H1 (cell line): ENCODE data around the gene PLEKHM3. TPM values are rescaled to one million over a fixed set of nuclear protein-coding genes. Genes with fewer than 3 reads are reported as not detected.
A peak's percentile ranks its signal among the peaks of the same experiment; 100 is the strongest.

ENCODE experiments used
- ATF2 ChIP-seq: IDR thresholded peaks from 2 replicates; pipeline ENCODE4 v1.6.1; 2012; ENCODE audit warnings: low read length, inconsistent platforms
- BACH1 ChIP-seq: IDR thresholded peaks from 2 replicates; pipeline ENCODE4 v1.6.1; 2012; ENCODE audit warnings: low read length, improper control_type of control experiment
- BCL11A ChIP-seq, 2 experiments: IDR thresholded peaks; one replicate each; pipeline ENCODE4 v1.6.1; 2011; ENCODE audit warnings: low read depth in 2 of 2, low read length in 2 of 2, mild to moderate bottlenecking in 2 of 2
- EP300 ChIP-seq, 2 experiments: IDR thresholded peaks; 1 replicate in 1 of 2; 2 replicates in 1 of 2; pipeline ENCODE4 v1.6.1; 2011 to 2012; ENCODE audit warnings: low read depth in 2 of 2, low read length in 2 of 2, mild to moderate bottlenecking in 2 of 2, borderline replicate concordance in 1 of 2, inconsistent platforms in 1 of 2, moderate library complexity in 1 of 2
- HDAC6 ChIP-seq: IDR thresholded peaks from one replicate; pipeline ENCODE4 v1.7.1; 2012; ENCODE audit warnings: low read depth, mild to moderate bottlenecking, inconsistent platforms, low read length, moderate library complexity
- KDM4A ChIP-seq: IDR thresholded peaks from one replicate; pipeline ENCODE4 v1.7.1; 2012; ENCODE audit warnings: low read depth, mild to moderate bottlenecking, moderate library complexity, low read length, inconsistent platforms; ENCODE audit not compliant: severe bottlenecking
- NANOG ChIP-seq: IDR thresholded peaks from 2 replicates; pipeline ENCODE4 v1.6.1; 2011; ENCODE audit warnings: low read length, low read depth, mild to moderate bottlenecking, inconsistent platforms; ENCODE audit not compliant: insufficient read depth, poor library complexity, severe bottlenecking
- NRF1 ChIP-seq: IDR thresholded peaks from 2 replicates; pipeline ENCODE4 v1.6.1; 2011; ENCODE audit warnings: mild to moderate bottlenecking, low read depth, low read length, improper control_type of control experiment
- SP4 ChIP-seq: IDR thresholded peaks from 2 replicates; pipeline ENCODE4 v1.6.1; 2012; ENCODE audit warnings: low read length, inconsistent platforms
- TAF1 ChIP-seq: IDR thresholded peaks from 2 replicates; pipeline ENCODE4 v1.6.1; 2011; ENCODE audit warnings: mild to moderate bottlenecking, low read depth, low read length
- TEAD4 ChIP-seq: IDR thresholded peaks from 2 replicates; pipeline ENCODE4 v1.6.1; 2012; ENCODE audit warnings: low read depth, low read length, inconsistent platforms, mixed read lengths
- polyA plus RNA-seq, 7 experiments: library from polyadenylated mRNA; depleted of rRNA in 3 of 7; stranded (reverse) in 5 of 7; unstranded in 2 of 7; fragments of >200 nt in 5 of 7; fragments of 200-250 nt in 2 of 7; gene quantifications; 1 replicate in 5 of 7; 2 replicates in 1 of 7; 4 replicates in 1 of 7; pipeline versions ENCODE4 v1.2.1 to v1.2.3, GENCODE V29; 2011 to 2013; ENCODE audit warnings: missing spikeins in 2 of 7, mixed read lengths in 2 of 7
- total RNA-seq: library from RNA; stranded (reverse); fragmentation: NEBNext Ultra II Directional; extraction: Animal tissue kit (Norgen Biotek cat#: 25700); gene quantifications from 2 replicates; pipeline ENCODE4 v1.2.1, GENCODE V29; 2021

The PLEKHM3 gene
- total and polyA plus RNA-seq, 2 of the 8 experiments (the other 6 are each of a cell fraction or from before 2014, with no cell fraction given): 2.3 to 5.8 TPM

- TF ChIP-seq BCL11A (IDR thresholded peaks at IDR 0.05; ENCODE audit: low read depth in 2 of 2, low read length in 2 of 2) (peak; percentile 89 to 95), SP4 (no peak), NRF1 (no peak), TAF1 (peak; percentile 11; the same call in 1 of the 2 replicates), BACH1 (no peak), NANOG (peak; percentile 91), ATF2 (no peak), EP300 (IDR thresholded peaks at IDR 0.05; ENCODE audit: borderline replicate concordance in 1 of 2, low read depth in 2 of 2, low read length in 2 of 2) (0 out of 3 replicates have a peak, but pooled peaks of 1 of the 2 experiments have one; percentile 51), KDM4A (no peak), HDAC6 (no peak), TEAD4 (peak; percentile 87)
Measured at GRCh38 chr2:207970147-207970825, 55.0 kb downstream of the PLEKHM3 start (continued).
